Measurements from ENCODE around the gene ZBTB44.
"Not testable (repeated sequence)": the region's sequence is repeated elsewhere in the genome, so short reads cannot be mapped to it uniquely, and the experiment has no call there.

ZBTB44 gene, protein sequence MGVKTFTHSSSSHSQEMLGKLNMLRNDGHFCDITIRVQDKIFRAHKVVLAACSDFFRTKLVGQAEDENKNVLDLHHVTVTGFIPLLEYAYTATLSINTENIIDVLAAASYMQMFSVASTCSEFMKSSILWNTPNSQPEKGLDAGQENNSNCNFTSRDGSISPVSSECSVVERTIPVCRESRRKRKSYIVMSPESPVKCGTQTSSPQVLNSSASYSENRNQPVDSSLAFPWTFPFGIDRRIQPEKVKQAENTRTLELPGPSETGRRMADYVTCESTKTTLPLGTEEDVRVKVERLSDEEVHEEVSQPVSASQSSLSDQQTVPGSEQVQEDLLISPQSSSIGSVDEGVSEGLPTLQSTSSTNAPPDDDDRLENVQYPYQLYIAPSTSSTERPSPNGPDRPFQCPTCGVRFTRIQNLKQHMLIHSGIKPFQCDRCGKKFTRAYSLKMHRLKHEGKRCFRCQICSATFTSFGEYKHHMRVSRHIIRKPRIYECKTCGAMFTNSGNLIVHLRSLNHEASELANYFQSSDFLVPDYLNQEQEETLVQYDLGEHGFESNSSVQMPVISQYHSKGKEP

DNA sequence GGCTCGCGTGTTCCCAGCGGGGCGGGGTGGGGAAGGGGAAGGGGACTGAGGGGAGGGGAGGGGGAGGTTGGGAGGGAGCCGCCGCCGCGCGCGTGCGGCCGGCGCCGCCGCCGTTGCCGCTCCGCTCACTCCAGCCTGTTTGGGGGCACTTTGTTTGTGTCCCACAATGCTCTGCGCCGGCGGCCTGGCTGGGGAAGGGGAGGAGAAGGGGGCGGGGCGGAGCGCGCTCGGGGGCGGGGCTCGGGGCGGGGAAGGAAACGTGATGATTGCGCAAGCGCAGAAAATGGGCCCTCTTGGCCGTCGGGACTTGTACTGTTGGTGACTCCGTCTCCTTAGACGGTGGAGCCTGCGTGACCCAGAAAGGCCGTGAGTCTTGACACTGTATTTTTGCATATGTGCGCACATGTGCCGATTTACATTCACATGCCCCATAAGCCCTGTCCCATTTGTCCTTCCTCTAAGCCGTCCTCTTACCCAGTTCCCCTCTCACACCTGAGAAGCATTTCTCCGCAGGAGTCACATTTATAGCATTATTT, at the start of gene ZBTB44:
ZBTB44 (minus strand) TSS at position 168 of the 536 bp plus-strand sequence. CDS start 53,044 bp downstream, outside the sequence.
- in situ Hi-C loops (cut with MboI; ENCODE audit: low sequenced_read_pairs), result no loop called here

DNA sequence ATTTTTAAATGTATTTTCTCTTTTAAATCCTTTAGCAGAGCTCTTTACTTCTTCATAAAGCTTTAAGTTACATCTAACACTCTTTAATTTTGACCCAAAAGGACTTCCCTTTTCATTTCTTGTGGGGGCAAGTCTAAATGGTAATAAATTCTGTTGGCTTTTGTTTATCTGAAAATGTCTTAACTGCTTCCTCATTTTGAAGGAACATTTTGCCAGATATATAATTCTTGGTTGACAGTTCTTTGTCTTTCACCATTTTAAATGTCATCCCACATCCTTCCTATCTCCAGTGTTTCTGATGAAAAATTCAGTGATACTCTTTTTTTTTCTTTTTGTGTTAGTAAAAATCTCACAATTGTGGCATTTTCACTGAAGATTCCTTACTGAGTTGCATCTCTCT, 44.7 kb upstream of the ZBTB44 start:
- in situ Hi-C loops (cut with MboI; ENCODE audit: low sequenced_read_pairs), result no loop called here

DNA sequence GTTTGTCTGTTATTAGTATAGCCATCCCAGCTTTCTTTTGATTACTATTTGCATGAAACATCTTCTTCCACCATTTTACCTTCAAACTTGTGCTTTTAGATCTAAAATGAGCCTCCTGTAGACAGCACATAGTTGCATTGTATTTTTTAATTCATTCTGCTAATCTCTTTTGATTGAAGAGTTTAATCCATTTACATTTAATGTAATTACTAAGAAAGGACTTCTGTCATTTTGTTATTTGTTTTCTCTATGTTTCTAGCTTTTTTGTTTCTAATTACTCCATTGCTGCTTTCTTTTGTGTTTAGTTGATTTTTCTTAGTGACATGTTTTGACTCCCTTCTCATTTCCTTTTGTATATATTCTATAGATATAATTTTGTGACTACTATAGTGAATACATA, 43.7 kb upstream of the ZBTB44 start:
- in situ Hi-C loops (cut with MboI; ENCODE audit: low sequenced_read_pairs), result no loop called here

DNA sequence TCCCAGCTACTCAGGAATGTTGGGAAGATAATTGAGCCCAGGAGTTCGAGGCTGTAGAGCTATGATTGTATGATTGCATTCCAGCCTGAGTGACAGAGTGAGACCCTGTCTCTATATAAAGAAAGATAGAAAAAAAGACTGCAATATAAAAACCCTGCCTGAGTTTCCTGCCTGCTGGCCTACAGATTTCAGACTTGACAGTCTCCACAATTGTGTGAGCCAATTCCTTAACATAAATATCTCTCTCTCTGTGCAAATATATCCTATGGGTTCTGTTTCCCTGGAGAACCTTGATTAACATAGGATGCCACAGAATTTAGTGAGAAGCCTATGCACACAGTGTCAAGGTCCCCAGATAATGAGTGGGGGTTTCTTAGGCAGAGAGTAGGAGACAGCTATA, 32.5 kb upstream of the ZBTB44 start:
- in situ Hi-C loops (cut with MboI; ENCODE audit: low sequenced_read_pairs), result no loop called here

DNA sequence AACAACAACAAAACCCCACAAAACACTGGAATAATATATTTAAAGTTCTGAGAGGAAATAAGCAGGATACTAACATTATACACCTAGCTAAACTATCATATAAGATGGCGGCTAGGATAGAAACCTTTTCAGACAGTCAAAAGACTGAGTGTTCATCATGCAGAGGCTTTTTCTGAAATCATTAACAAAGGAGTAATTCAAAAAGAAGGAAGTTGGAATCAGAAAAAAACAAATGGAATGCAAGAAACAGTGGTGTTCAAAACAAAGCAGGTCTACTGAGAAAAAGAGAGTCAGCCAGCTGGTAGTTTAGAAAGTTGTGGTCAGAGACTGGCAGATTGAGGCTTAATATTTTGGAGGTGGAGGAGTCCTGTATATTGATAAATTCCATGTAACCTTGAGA, 30.1 kb upstream of the ZBTB44 start:
- in situ Hi-C loops (cut with MboI; ENCODE audit: low sequenced_read_pairs), result no loop called here

DNA sequence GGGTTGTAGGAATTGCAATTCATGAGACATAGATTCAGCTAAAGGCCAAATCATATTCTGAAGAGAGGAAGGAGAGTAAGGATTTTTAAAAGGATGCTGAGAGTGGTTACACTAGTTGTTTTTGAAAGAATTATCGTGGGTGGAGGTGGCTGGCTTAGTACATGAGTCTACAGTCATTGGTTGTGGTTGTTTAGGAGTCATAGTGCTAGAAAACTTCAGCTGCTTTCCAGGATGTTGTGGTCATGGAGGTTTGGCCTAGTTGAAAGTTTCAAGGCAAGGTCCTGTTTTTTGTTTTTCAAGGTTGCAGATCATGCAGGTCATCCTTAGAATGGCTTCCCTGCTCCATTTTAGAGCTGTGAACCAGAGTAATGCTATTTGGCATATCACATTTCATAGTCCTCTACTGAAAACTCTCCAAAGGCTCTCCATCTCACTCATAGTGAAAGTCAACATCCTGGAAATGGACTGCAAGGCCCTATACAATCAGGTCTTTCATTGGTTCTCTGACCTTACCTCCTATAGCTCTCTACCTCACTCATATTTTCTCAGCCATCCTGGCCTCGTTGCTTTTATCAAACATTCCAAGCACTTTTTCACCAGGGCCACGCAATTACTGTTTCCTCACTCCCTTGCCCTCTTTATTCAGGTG, 26.1 kb upstream of the ZBTB44 start:
- in situ Hi-C loops (cut with MboI; ENCODE audit: low sequenced_read_pairs), result no loop called here

DNA sequence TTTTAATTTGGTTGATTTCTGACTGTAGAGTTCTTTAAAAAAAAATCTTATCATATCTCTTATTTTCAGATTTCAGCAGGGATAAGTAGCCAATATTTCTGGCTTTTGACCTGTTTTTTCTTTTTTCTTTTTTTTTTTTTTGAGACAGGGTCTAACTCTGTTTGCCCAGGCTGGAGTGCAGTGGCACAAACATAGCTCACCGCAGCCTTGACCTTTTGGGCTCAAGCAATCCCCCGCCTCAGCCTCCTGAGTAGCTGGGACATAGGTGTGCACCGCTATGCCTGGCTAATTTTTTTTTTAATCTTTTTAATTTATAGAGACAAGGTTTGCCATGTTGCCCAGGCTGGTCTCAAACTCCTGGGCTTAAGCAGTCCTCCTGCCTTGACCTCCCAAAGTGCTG, 23.9 kb upstream of the ZBTB44 start:
- in situ Hi-C loops (cut with MboI; ENCODE audit: low sequenced_read_pairs), result no loop called here

DNA sequence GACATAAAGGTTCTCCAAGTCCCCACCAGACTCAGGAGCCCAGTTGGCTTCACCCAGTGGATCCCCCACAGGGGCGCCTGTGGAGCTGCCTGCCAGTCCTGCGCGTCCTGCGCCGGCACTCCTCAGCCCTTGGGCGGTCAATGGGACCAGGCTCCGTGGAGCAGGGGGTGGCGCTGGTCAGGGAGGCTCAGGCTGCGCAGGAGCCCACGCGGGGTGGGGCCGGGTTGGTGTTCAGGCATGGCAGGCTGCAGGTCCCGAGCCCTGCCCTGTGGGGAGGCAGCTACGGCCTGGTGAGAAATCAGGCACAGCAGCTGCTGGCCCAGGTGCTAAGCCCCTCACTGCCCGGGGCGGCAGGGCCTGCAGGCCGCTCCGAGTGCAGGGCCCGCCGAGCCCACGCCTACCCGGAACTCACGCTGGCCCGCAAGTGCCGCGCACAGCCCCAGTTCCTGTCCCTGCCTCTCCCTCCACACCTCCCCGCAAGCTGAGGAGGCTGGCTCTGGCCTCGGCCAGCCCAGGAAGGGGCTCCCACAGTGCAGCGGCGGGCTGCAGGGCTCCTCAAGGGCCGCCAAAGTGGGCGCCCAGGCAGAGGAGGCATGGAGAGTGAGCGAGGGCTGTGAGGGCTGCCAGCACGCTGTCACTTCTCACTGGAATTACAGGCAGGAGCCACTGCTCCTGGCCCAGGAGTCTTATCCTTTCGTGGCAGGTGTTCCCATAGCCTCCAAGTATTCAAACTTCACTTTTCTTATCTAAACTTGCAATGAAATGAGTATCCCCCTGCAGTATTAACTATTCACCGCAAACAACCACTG, 22.8 kb upstream of the ZBTB44 start:
- in situ Hi-C loops (cut with MboI; ENCODE audit: low sequenced_read_pairs), result no loop called here

DNA sequence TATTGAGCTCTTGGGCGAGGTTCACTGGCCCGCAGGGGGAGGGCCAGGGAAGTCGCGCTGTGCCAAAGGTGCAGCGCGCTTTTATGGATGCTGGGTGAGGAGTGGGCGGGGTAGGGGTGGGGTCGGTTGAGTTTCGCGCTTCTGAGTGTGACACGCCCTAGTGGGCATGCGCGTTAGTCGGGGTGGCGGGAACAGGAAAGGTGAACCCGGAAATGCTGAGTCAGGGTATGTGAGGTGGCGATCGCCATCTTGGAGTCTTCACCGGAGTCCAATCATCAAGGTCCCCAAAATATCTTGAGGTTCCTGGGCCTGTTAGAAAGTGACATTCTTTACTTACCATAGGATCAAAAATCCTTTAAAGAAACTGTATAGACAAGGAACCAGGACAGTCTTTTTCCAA, 16.7 kb upstream of the ZBTB44 start:
- in situ Hi-C loops (cut with MboI; ENCODE audit: low sequenced_read_pairs), result not testable (repeated sequence)

DNA sequence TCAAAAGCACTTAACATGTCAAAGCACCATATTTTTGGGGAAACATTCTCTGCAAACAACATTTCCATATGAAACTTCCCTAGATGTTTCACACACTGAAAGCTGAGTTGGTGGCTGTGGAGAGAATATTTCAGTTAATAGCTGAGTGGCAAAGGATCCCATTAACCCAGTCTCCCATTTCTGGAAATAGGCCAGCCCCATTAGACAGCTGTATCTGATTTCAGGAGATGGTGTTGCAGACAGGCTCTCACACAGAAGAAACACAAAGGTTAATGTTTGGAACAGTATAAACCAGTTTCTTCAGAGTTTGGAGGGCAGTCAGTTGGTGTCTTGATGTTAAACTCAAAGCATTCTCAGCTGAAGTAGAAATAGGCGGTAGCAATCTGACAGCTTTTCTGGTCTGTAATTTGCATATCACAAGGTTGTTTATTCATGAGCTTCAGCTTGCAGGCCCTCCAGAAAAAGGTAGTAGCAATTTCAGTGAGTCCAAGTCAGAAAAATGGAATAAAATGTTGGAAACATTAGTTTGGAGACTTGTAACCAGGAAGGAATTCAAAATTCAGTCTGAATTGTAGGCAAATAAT, 15.5 kb upstream of the ZBTB44 start:
- in situ Hi-C loops (cut with MboI; ENCODE audit: low sequenced_read_pairs), result no loop called here

DNA sequence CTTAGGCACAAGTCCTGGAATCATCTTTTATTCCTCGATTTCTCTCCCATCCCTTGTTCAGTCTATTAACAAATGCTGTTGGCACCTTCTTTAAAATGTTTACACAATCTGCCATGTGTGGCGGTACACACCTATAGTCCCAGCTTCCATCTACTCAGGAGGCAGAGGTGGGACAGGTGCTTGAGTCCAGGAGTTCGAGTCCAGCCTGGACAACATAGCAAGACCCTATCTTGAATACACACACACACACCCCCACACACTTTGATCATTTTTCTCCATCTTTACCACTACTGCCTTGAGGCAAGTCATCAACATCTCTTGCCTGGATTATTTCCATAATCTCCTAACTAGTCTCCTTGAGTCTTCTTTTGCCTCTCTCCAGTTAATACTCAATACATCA, 13.7 kb upstream of the ZBTB44 start:
- in situ Hi-C loops (cut with MboI; ENCODE audit: low sequenced_read_pairs), result no loop called here

DNA sequence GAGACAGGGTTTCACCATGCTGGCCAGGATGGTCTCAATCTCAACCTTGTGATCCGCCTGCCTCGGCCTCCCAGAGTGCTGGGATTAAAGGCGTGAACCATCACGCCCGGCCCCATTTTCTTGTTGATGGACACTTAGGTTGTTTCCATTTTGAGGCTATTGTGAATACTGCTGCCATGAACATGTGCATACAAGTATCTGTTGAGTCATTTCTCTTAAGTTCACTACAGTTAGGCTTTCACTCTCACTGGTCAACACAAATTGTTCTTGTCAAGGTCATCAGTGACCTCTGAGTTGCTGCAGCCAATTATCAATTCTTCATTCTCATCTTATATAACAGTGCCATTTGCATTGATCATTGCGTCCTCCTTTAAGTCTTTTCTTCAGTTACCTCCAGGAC, 13.0 kb upstream of the ZBTB44 start:
- in situ Hi-C loops (cut with MboI; ENCODE audit: low sequenced_read_pairs), result no loop called here

DNA sequence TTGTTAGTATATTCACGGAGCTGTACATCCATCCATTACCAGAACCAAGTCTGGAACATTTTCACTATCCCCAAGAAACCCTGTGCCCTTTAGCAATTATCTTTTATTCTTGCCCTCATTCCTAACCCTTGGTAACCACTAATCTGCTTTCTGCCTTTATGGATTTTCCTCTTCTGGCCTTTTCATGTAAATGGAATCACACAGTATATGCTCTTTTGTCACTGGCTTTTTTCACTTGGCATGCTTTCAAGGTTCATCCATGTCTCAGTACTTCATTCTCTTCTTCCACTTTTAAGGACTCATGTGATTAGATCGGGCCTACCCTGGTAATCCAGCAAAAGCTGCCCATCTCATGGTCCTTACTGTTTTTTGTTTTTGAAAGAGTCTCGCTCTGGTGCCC, 11.0 kb upstream of the ZBTB44 start:
- in situ Hi-C loops (cut with MboI; ENCODE audit: low sequenced_read_pairs), result no loop called here

DNA sequence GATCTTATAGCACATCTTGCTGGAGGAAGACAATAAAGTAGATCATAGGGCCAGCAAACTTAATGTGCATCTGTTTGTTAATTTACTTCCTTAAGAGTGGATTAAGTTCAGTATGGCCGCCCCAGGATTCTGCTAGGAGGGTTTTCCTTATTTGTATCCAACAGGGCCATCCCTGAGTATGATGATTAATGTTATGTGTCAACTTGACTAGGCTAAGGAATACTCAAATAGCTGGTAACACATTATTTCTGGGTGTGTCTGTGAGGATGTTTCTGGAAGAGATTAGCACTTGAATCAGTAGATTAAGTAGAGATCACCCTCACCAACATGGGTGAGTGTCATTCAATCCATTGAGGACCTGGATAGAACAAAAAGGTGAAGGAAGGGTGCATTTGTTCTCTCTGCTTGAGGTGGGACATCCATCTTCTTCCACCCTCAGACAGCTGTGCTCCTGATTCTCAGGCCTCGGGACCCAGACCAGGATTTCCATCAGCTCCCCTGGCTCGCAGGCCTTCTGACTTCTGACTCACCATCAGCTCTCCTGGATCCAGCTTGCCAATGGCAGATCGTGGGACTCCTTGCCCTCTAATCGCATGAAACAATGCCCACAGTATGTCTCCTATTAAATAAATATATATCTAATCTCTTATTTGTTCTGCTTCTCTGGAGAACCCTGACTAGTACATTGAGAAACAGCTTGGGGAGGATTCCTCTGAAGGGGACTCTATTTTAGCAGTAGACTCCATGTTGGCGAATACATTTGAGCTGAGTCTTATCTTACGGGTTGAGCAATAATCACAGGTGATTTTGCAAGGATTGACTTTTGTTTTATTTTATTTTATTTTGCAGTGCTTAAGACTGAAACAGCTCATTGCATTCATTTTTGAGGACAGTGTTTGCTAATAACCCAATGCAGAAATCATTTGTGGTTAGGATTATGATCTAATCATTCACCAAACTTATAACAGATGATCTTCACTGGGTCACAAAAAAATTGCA, 9.0 kb upstream of the ZBTB44 start:
- in situ Hi-C loops (cut with MboI; ENCODE audit: low sequenced_read_pairs), result no loop called here

DNA sequence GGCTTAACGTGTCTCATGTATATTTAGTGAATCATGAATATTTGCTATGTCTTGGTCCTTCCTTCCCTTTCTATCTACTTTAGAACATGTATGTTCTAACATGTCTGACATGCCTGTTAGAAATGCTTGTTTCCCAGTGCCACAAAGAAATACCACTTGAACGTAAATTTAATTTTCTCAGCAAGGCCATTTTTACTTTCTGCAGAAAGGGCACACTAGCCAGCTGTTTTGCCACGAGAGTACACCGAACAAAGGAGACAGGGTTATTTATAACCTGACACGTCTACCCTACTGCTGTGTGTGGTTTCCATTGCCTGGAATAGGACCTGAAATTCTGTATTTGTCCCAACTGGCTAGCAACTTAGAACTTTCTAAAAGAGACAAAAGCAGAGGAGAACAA, 7.4 kb upstream of the ZBTB44 start:
- in situ Hi-C loops (cut with MboI; ENCODE audit: low sequenced_read_pairs), result no loop called here

DNA sequence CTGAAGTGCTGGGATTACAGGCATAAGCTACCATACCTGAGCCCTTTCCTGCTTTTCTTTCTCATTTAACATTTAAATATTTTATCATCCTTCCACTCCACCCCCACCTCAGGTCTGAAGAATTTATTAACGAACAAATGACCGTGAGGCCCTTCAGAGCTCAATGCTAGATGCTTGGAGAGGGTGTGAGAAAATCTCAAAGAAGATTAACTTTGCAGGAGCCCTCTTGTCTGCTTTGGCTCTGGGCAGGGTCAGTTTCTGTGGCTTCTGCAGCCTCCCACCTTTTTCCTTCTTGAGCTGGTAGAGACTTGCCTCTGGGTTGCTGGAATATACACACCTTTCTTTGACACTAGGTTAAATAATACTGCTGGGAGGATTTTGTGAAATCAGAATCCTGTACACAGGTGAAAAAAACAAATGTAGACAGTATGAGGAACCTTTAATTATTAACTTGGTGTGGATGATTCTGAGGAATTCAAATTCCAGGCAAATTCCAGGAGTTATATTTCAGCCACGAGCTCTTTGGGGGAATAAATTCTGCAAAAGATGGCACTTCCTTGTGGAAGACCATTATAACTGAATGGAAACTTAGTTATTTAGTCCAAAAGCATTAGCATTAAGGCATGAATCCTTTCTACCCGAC, 3.4 kb upstream of the ZBTB44 start:
- in situ Hi-C loops (cut with MboI; ENCODE audit: low sequenced_read_pairs), result no loop called here

DNA sequence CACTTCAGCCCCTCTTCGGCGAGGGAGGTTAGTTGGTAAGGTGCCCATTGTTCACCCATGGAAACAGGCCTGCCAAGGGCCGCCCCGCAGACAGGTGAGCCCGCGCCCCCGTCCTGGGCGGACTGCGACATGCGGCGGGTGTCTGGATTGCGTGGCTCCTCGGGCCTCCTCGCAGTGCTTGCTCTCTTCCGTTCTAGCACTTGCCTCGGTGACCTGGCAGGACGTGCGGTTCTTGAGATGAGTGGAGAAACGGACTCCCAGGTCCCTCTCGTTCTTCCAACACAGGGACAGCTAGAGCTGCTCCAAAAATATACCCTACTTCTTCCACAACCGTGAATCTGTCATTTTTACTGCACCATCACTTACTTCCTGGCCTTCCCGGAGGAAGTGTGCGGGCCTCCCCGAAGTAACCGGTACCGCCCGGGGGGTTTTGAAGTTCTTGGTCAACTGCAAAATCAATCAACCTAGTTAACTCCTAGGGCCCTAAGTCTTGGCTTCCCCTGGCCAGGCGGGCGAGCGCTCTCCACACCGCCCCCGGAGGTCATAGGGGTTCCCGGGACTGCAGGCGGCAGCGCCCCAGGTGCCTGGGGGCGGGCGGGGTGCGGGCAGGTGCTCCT, 745 bp upstream of the ZBTB44 start:
- in situ Hi-C loops (cut with MboI; ENCODE audit: low sequenced_read_pairs), result no loop called here

DNA sequence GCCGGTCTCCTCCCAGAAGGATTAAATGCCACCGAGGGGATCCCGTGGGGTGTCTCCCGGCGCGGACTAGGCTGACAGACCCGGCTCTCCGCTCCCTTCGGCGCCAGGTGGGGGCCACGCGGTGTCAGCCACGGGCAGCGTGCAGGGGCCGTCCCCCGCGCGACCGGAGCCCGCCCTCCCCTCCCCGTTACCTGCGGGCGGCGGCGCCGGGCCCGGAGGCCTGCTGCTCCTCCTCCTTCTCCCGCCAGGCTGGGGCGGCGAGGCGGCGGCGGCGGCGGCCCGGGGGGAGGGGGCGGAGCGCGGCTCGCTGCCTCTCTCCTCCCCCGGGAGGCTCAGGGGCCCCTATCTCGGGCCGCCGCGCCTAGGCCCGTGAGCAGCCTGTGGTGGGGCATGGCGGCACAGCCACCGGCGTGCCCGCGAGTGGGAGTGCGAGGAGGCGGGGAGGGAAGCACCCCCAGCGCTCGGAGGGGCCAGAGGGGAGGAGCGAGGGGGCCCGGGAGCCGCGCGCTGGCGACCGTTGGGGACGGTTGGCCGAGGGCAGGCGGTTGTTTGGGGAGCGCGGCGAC, 450 bp downstream of the ZBTB44 start:
- in situ Hi-C loops (cut with MboI; ENCODE audit: low sequenced_read_pairs), result no loop called here
